Activated naive CD4-positive, alpha-beta T cell treated with anti-CD3 and anti-CD28 coated beads for 36 hours (primary cell): ENCODE data around the gene ZNF831. TPM values are rescaled to one million over a fixed set of nuclear protein-coding genes. Genes with fewer than 3 reads are reported as not detected.

Experiments
- CTCF ChIA-PET: fragments of 350-600 bp; sonication (Branson Sonifier 250); formaldehyde crosslinking; loops from one replicate; lab custom pipeline; 2021; ENCODE audit warnings: antibody characterized with exemption; lab: Charles Lee
- DNase-seq: peaks from one replicate; pipeline ENCODE4 v3.0.0-alpha.2; 2020
- H3K27ac Mint-ChIP-seq: one replicate; pipeline ENCODE4 v1.8.0; 2021; ENCODE audit warnings: mild to moderate bottlenecking, mixed read lengths
- H3K27me3 Mint-ChIP-seq: one replicate; pipeline ENCODE4 v1.8.0; 2021; ENCODE audit warnings: low read depth, mixed read lengths
- H3K36me3 Mint-ChIP-seq: one replicate; pipeline ENCODE4 v1.8.0; 2021; ENCODE audit warnings: low read depth, mixed read lengths
- H3K4me1 Mint-ChIP-seq: one replicate; pipeline ENCODE4 v1.8.0; 2021; ENCODE audit warnings: low read depth, mixed read lengths
- H3K4me3 Mint-ChIP-seq: one replicate; pipeline ENCODE4 v1.8.0; 2021; ENCODE audit warnings: mild to moderate bottlenecking, moderate library complexity, mixed read lengths
- H3K9me3 Mint-ChIP-seq: one replicate; pipeline ENCODE4 v1.8.0; 2021; ENCODE audit warnings: mixed read lengths
- intact Hi-C: fragments of 100-400 bp; cut with micrococcal nuclease; formaldehyde crosslinking; loops from one replicate; pipeline ENCODE4 v1.15.1; 2023
- total RNA-seq, 2 experiments: library from RNA; stranded (reverse); gene quantifications; one replicate each; pipeline ENCODE4 v1.2.3, GENCODE V29; 2021

The ZNF831 gene
- total RNA-seq, 2 experiments from 2014 or later, result 5.1 to 6.0 TPM

- Mint-ChIP-seq H3K4me3 (no peak overlapping the region), H3K9me3 (no peaks in the 10 kb centered on the region), H3K4me1 (peaks cover 2% of the 10 kb centered on the region), H3K27ac (no peak overlapping the region), H3K36me3 (no peaks in the 10 kb centered on the region), H3K27me3 (peaks cover 1% of the 10 kb centered on the region)
- intact Hi-C loops, result no loop called here
- DNase-seq, result no peak
- CTCF ChIA-PET, result interaction anchor here (0.6 kb wide), 1 partner anchor 203 kb away, joined by 6 read pairs; no protein-coding TSS in a partner anchor
Observed at GRCh38 chr20:59307270-59307669, 143.6 kb downstream of the ZNF831 start.

Other genes with a start within 250 kb of the ZNF831 start
- 100 to 1,000 TPM; 102 to 103 TPM for gene NELFCD, start 182.6 kb upstream of the ZNF831 start, total RNA-seq
- 10 to 100 TPM; 17.3 to 17.9 TPM for gene CTSZ, start 156.6 kb upstream of the ZNF831 start, total RNA-seq
- not detected for gene TUBB1, start 144.4 kb upstream of the ZNF831 start, total RNA-seq
- 10 to 100 TPM; 74.5 to 86.3 TPM for gene ATP5F1E, start 131.5 kb upstream of the ZNF831 start, total RNA-seq
- 100 to 1,000 TPM; 170 to 180 TPM for gene PRELID3B, start 121.0 kb upstream of the ZNF831 start, total RNA-seq
- not detected for gene EDN3, start 136.8 kb downstream of the ZNF831 start, total RNA-seq